Activated T-helper 1 cell treated with anti-CD3 and anti-CD28 coated beads, Interleukin-2, amount 50 U/mL, for 16 hours (primary cell): Measurements from ENCODE around the gene ARL5B.

Source experiments
- DNase-seq, 2 donors: peaks; one replicate each; pipeline ENCODE4 v3.0.0-alpha.2; 2020; ENCODE audit warnings: low read depth in 1 of 2, low spot score in 1 of 2

ARL5B gene

GRCh38 chr10:18699849-18700840 is 40.9 kb downstream of the ARL5B start:
- DNase-seq, result no peak

- DNase-seq, result no peak
Observed at GRCh38 chr10:18703521-18703920, 44.3 kb downstream of the ARL5B start.

- DNase-seq, result no peak
Observed at GRCh38 chr10:18710201-18710653, 51.0 kb downstream of the ARL5B start.

GRCh38 chr10:18713077-18713476 is 53.8 kb downstream of the ARL5B start:
- DNase-seq, result no peak

- no peak for DNase-seq
Observed at GRCh38 chr10:18718991-18719390, 59.8 kb downstream of the ARL5B start.

GRCh38 chr10:18719811-18720210 is 60.6 kb downstream of the ARL5B start:
- DNase-seq, result no peak

- DNase-seq, result no peak
Observed at GRCh38 chr10:18721067-18721466, 61.8 kb downstream of the ARL5B start.

- no peak for DNase-seq
Observed at GRCh38 chr10:18723801-18724200, 64.6 kb downstream of the ARL5B start.
